Kidney epithelial cell (primary cell): ENCODE data around the gene PHF14. TPM values are rescaled to one million over a fixed set of nuclear protein-coding genes. Genes with fewer than 3 reads are reported as not detected.
A peak's percentile ranks its signal among the peaks of the same experiment; 100 is the strongest.
"Not testable (repeated sequence)": the region's sequence is repeated elsewhere in the genome, so short reads cannot be mapped to it uniquely, and the experiment has no call there.

Source experiments
- DNase-seq: peaks from one replicate; pipeline ENCODE4 v3.0.0-alpha.2; 2010; ENCODE audit warnings: low read depth
- H3K27me3 ChIP-seq: 2 replicates; pipeline ENCODE4 v1.6.0; 2011; ENCODE audit warnings: low read length; ENCODE audit not compliant: control insufficient read depth, insufficient read depth
- H3K36me3 ChIP-seq: 2 replicates; pipeline ENCODE4 v1.5.1; 2011; ENCODE audit warnings: low read length; ENCODE audit not compliant: control insufficient read depth, insufficient read depth
- H3K4me3 ChIP-seq: 2 replicates; pipeline ENCODE4 v1.5.1; 2011; ENCODE audit warnings: low read depth, mild to moderate bottlenecking, control low read depth, low read length
- CTCF ChIP-seq: IDR thresholded peaks from 2 replicates; pipeline ENCODE4 v1.5.1; 2011; ENCODE audit warnings: mild to moderate bottlenecking, moderate library complexity, low read length, control low read depth, inconsistent platforms; ENCODE audit not compliant: insufficient read depth, poor library complexity, severe bottlenecking
- total RNA-seq: library from RNA; depleted of rRNA; stranded (reverse); fragments of >200 nt; gene quantifications from 2 replicates; pipeline ENCODE4 v1.2.3, GENCODE V29; 2015

The PHF14 gene
- total RNA-seq, 1 donor from 2014 or later = 40.4 TPM

GRCh38 chr7:10956528-10956927 is 17.1 kb upstream of the PHF14 start:
- Histone ChIP-seq H3K4me3 (no peak overlapping the region), H3K27me3 (no peaks in the 10 kb centered on the region), H3K36me3 (no peaks in the 10 kb centered on the region)
- no peak for DNase-seq
- no peak for TF ChIP-seq CTCF

GRCh38 chr7:10960242-10960641 is 13.4 kb upstream of the PHF14 start:
- H3K27me3 ChIP-seq, H3K4me3 ChIP-seq, DNase-seq, H3K36me3 ChIP-seq: not testable (repeated sequence)

GRCh38 chr7:10965016-10965415 is 8.7 kb upstream of the PHF14 start:
- not testable (repeated sequence) for H3K4me3 ChIP-seq, H3K27me3 ChIP-seq, H3K36me3 ChIP-seq, DNase-seq

- no peak for DNase-seq
- Histone ChIP-seq H3K4me3 (no peak overlapping the region), H3K27me3 (no peaks in the 10 kb centered on the region), H3K36me3 (no peaks in the 10 kb centered on the region)
- no peak for TF ChIP-seq CTCF
Observed at GRCh38 chr7:10972174-10972573, 1.5 kb upstream of the PHF14 start.

- DNase-seq = no peak
- Histone ChIP-seq H3K36me3 (no peaks in the 10 kb centered on the region), H3K4me3 (peak overlapping the region; percentile 97), H3K27me3 (no peaks in the 10 kb centered on the region)
- TF ChIP-seq CTCF = no peak
Observed at GRCh38 chr7:10973942-10974911, 555 bp downstream of the PHF14 start.

- no peaks in the 10 kb centered on the region for H3K27me3 ChIP-seq
- no peak for DNase-seq
- no peak for TF ChIP-seq CTCF
- H3K36me3 ChIP-seq = no peaks in the 10 kb centered on the region
- H3K4me3 ChIP-seq = no peak overlapping the region
Observed at GRCh38 chr7:10977113-10977512, 3.4 kb downstream of the PHF14 start.

- no peak for DNase-seq
Observed at GRCh38 chr7:10981317-10981716, 7.6 kb downstream of the PHF14 start.

GRCh38 chr7:10990748-10991147 is 17.1 kb downstream of the PHF14 start:
- H3K27me3 ChIP-seq, DNase-seq, H3K36me3 ChIP-seq, H3K4me3 ChIP-seq: not testable (repeated sequence)

More at GRCh38 chr7:10981317-10981716, 7.6 kb downstream of the PHF14 start:
- H3K36me3 ChIP-seq = no peaks in the 10 kb centered on the region
- H3K27me3 ChIP-seq = no peaks in the 10 kb centered on the region
- no peak overlapping the region for H3K4me3 ChIP-seq
- no peak for TF ChIP-seq CTCF

- not testable (repeated sequence) for H3K36me3 ChIP-seq, H3K27me3 ChIP-seq, DNase-seq, H3K4me3 ChIP-seq
Observed at GRCh38 chr7:10995482-10996166, 22.0 kb downstream of the PHF14 start.
